Natural killer cell (primary cell): Measurements from ENCODE around the gene CNTFR. TPM values are rescaled to one million over a fixed set of nuclear protein-coding genes. Genes with fewer than 3 reads are reported as not detected.
"Not testable (repeated sequence)": the region's sequence is repeated elsewhere in the genome, so short reads cannot be mapped to it uniquely, and the experiment has no call there.

Experiments
- ATAC-seq, 3 donors: fragments of 150-1000 bp in 2 of 3; fragments of 200-7000 bp in 1 of 3; cut with Tn5 transposase; 1 replicate in 1 of 3; 2 replicates in 2 of 3; pipeline ENCODE4 v1.10.0; 2021; ENCODE audit warnings: mild to moderate bottlenecking in 2 of 3, moderate library complexity in 2 of 3
- DNase-seq, 2 donors: peaks; one replicate each; pipeline versions ENCODE4 v3.0.0 to v3.0.0-alpha.2; 2013 to 2021; ENCODE audit warnings: mixed read lengths in 1 of 2
- H3K27ac ChIP-seq: one replicate; pipeline ENCODE4 v1.5.1; 2013; ENCODE audit warnings: mild to moderate bottlenecking, low read length
- H3K27me3 ChIP-seq: one replicate; pipeline ENCODE4 v1.6.1; 2013; ENCODE audit warnings: low read length; ENCODE audit not compliant: control insufficient read depth, insufficient read depth
- H3K36me3 ChIP-seq: one replicate; pipeline ENCODE4 v1.6.1; 2013; ENCODE audit warnings: low read length; ENCODE audit not compliant: control insufficient read depth, insufficient read depth
- H3K4me1 ChIP-seq: one replicate; pipeline ENCODE4 v1.6.1; 2013; ENCODE audit warnings: low read length; ENCODE audit not compliant: control insufficient read depth, insufficient read depth
- H3K4me3 ChIP-seq: one replicate; pipeline ENCODE4 v1.5.1; 2013; ENCODE audit warnings: low read length
- H3K9me3 ChIP-seq: one replicate; pipeline ENCODE4 v1.6.1; 2013; ENCODE audit warnings: low read length; ENCODE audit not compliant: control insufficient read depth, insufficient read depth
- H3K27ac Mint-ChIP-seq, 2 donors: one replicate each; pipeline ENCODE4 v1.8.0; 2022; ENCODE audit warnings: mild to moderate bottlenecking in 2 of 2, mixed read lengths in 2 of 2, moderate library complexity in 1 of 2
- H3K27me3 Mint-ChIP-seq, 2 donors: one replicate each; pipeline ENCODE4 v1.8.0; 2022; ENCODE audit warnings: low read depth in 2 of 2, mixed read lengths in 2 of 2
- H3K36me3 Mint-ChIP-seq: one replicate; pipeline ENCODE4 v1.8.0; 2022; ENCODE audit warnings: mixed read lengths
- H3K4me1 Mint-ChIP-seq, 2 donors: one replicate each; pipeline ENCODE4 v1.8.0; 2022; ENCODE audit warnings: mixed read lengths in 2 of 2
- H3K4me3 Mint-ChIP-seq: one replicate; pipeline ENCODE4 v1.8.0; 2022; ENCODE audit warnings: mild to moderate bottlenecking, moderate library complexity, mixed read lengths
- H3K9me3 Mint-ChIP-seq, 2 donors: one replicate each; pipeline ENCODE4 v1.8.0; 2022; ENCODE audit warnings: mixed read lengths in 2 of 2
- WGBS: methylation state at CpG from one replicate; pipeline ENCODE4 v1.1.7; 2013; ENCODE audit warnings: missing lambda C conversion rate; ENCODE audit not compliant: insufficient coverage; 5-methylcytosine and 5-hydroxymethylcytosine counted together
- intact Hi-C: fragments of 100-400 bp; cut with micrococcal nuclease; formaldehyde crosslinking; loops from one replicate; pipeline ENCODE4 v1.14.2; 2022
- total RNA-seq, 4 donors: library from RNA; stranded (reverse); fragments of 120-200 nt in 1 of 4; gene quantifications; one replicate each; pipeline versions ENCODE4 v1.2.3 to v1.2.4, GENCODE V29; 2013 to 2022
- TF ChIP-seq, protein P1 (sequence below): fragments of 200-600 bp; IDR thresholded peaks from one replicate; pipeline ENCODE4 v1.8.0; 2022; ENCODE audit warnings: antibody characterized with exemption

CNTFR gene
- total RNA-seq, 3 donors from 2014 or later (not counting 1 experiment from before 2014, with no cell fraction given) = not detected

DNA sequence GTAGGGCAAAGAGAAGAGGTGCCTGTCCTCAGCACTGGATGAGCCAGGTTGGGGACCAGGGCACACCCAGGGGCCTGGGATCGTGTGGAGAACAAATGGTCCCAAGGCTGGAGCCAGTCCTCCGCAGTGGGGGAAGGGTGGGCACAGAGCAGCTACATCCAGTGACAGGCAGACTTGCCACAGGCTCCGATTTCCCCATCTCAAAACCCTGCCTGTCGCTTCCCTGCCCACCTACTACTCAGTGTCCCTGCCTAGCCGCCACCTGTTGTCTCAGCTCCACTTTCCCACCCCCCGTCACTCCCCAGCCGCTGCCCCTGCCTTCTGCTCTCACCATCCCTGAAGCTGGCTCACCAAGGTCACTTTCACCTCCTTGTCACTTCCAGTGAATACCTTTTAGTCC lies 52.8 kb downstream of the CNTFR start:
- Mint-ChIP-seq H3K4me1 (no peaks in the 10 kb centered on the region), H3K9me3 (no peaks in the 10 kb centered on the region), H3K4me3 (no peak overlapping the region), H3K27ac (no peak overlapping the region), H3K27me3 (peaks cover 13 to 18% of the 10 kb centered on the region in 2 donors), H3K36me3 (no peaks in the 10 kb centered on the region)
- Histone ChIP-seq H3K4me3 (no peak overlapping the region), H3K4me1 (no peaks in the 10 kb centered on the region), H3K9me3 (no peaks in the 10 kb centered on the region), H3K27ac (no peak overlapping the region), H3K36me3 (no peaks in the 10 kb centered on the region), H3K27me3 (peaks cover 7% of the 10 kb centered on the region)
- 72% methylated on average over 7 of the region's 7 CpGs for WGBS
- ATAC-seq (no peak), DNase-seq (no peak)
- intact Hi-C loops = no loop called here
- TF ChIP-seq, protein P1, sequence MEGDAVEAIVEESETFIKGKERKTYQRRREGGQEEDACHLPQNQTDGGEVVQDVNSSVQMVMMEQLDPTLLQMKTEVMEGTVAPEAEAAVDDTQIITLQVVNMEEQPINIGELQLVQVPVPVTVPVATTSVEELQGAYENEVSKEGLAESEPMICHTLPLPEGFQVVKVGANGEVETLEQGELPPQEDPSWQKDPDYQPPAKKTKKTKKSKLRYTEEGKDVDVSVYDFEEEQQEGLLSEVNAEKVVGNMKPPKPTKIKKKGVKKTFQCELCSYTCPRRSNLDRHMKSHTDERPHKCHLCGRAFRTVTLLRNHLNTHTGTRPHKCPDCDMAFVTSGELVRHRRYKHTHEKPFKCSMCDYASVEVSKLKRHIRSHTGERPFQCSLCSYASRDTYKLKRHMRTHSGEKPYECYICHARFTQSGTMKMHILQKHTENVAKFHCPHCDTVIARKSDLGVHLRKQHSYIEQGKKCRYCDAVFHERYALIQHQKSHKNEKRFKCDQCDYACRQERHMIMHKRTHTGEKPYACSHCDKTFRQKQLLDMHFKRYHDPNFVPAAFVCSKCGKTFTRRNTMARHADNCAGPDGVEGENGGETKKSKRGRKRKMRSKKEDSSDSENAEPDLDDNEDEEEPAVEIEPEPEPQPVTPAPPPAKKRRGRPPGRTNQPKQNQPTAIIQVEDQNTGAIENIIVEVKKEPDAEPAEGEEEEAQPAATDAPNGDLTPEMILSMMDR = no peak

DNA sequence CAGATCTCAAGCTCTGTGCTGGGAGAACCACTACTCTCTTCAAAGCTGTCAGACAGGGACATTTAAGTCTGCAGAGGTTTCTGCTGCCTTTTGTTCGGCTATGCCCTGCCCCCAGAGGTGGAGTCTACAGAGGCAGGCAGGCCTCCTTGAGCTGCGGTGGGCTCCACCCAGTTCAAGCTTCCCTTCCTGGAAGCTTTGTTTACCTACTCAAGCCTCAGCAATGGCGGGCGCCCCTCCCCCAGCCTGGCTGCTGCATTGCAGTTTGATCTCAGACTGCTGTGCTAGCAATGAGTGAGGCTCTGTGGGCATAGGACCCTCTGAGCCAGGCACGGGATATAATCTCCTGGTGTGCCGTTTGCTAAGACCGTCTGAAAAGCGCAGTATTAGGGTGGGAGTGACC lies 57.5 kb downstream of the CNTFR start:
- not testable (repeated sequence) for H3K27ac Mint-ChIP-seq
- 92% methylated on average over 7 of the region's 8 CpGs for WGBS
- peaks cover 34 to 38% of the 10 kb centered on the region in 2 donors for H3K27me3 Mint-ChIP-seq

DNA sequence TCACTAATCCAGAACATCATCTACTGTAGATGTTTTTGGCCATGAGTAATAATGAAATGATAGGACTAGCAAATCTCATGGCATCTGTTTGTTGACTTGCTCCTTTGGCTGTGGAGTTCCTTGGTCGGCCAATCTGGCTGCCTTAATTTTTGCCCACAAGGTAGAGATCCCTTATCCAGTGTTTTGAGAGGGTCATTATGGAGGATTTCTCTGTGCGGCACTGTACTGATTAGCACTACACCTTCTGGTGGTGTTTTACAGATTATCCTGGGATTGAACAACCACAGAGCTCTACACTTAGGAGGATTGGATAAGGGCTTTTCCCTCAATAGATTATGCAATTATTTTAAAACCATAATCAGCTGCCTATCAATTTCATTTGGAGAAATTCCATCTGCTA lies 63.5 kb downstream of the CNTFR start:
- Mint-ChIP-seq H3K9me3 (no peaks in the 10 kb centered on the region), H3K4me3 (no peak overlapping the region), H3K36me3 (no peaks in the 10 kb centered on the region), H3K27ac (no peak overlapping the region), H3K27me3 (peaks cover 37 to 44% of the 10 kb centered on the region in 2 donors), H3K4me1 (peaks cover 6 to 19% of the 10 kb centered on the region in 2 donors)
- ATAC-seq = no peak
- Histone ChIP-seq H3K27me3 (peaks cover 3% of the 10 kb centered on the region), H3K4me1 (peaks cover 16% of the 10 kb centered on the region), H3K9me3 (no peaks in the 10 kb centered on the region), H3K4me3 (no peak overlapping the region), H3K36me3 (no peaks in the 10 kb centered on the region), H3K27ac (no peak overlapping the region)
- intact Hi-C loops = no loop called here
- DNase-seq = no peak
- 97% methylated on average over 2 of the region's 2 CpGs for WGBS
- TF ChIP-seq, protein P1 = no peak

More for the DNA sequence above, 57.5 kb downstream of the CNTFR start:
- H3K9me3 ChIP-seq, DNase-seq, H3K36me3 ChIP-seq, H3K27me3 ChIP-seq, ATAC-seq, intact Hi-C loops, H3K27ac ChIP-seq, H3K4me1 Mint-ChIP-seq, H3K36me3 Mint-ChIP-seq, H3K9me3 Mint-ChIP-seq, H3K4me3 Mint-ChIP-seq, H3K4me3 ChIP-seq, H3K4me1 ChIP-seq: not testable (repeated sequence)

DNA sequence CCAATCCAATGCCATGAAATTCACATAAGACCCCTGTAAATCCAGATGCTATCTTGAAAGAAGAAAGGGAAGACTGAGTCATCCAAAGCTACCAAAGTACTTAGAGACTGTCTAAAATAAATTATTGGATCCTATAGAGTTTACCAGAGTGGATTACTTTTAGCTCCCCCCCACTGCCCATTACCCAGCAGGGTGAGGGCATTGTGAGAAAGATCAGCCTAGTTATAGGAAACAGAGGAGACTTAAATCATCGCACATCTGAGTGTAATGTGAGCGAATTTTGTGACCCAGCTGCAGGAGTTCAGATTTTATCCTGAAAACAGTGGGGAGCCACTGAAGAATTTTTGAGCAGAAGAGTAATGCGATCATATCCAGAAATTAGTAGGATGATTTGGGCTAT lies 65.2 kb downstream of the CNTFR start:
- intact Hi-C loops = no loop called here
- WGBS = 92% methylated on average over 3 of the region's 3 CpGs
- peaks cover 6 to 19% of the 10 kb centered on the region in 2 donors for H3K4me1 Mint-ChIP-seq

More for the DNA sequence above, 65.2 kb downstream of the CNTFR start:
- TF ChIP-seq, protein P1 = no peak
- Histone ChIP-seq H3K27ac (no peak overlapping the region), H3K4me1 (peaks cover 16% of the 10 kb centered on the region), H3K27me3 (peaks cover 3% of the 10 kb centered on the region), H3K4me3 (no peak overlapping the region), H3K36me3 (no peaks in the 10 kb centered on the region), H3K9me3 (no peaks in the 10 kb centered on the region)
- Mint-ChIP-seq H3K27ac (no peak overlapping the region), H3K4me3 (no peak overlapping the region), H3K27me3 (peaks cover 25 to 29% of the 10 kb centered on the region in 2 donors), H3K36me3 (no peaks in the 10 kb centered on the region), H3K9me3 (no peaks in the 10 kb centered on the region)
- ATAC-seq = no peak
- DNase-seq = no peak
